ENCODE data around the gene MEGF11. TPM values are rescaled to one million over a fixed set of nuclear protein-coding genes. Genes with fewer than 3 reads are reported as not detected.

Gene MEGF11
- polyA plus RNA-seq, 1 of the 3 experiments (the other 2 are of a cell fraction) = not detected

DNA sequence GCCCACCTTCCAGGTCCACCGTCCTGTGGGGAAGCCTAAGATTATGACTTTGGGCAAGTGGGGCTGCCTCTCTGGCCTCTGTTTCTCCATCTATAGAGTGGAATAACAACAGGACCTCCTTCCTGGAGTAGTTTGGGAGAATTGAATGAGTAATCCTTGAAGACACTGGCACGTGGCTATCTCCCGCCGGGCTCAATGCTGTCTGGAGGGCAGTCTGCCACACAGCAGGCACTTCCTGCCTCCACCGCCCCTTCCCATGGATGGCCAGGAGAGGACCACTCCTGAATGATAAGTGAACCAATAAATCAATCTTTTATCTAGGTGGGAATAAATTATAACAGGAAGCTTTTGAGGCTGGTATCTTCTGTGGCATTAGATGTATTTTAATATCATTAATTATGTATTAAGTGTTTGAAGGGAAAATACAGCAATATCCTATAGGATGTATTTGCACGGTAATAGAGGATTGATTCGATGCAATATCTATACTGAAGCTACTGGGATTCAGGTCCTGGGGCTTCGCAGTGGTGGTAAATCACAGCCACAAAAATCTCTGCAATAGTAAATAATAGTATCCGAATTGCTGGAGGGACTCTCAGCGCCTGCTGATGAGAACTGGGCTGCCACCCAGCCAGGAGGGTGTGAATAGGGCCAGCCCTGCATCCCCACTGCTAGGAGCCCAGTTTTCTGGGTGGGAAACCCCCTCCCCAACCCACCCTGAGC lies 15.9 kb downstream of the MEGF11 start:
- no peak for DNase-seq
- H3K27me3 ChIP-seq (ENCODE audit: insufficient read depth) = no peaks in the 10 kb centered on the region; the same call in 1 of the 2 replicates
- no peaks in the 10 kb centered on the region for H4K20me1 ChIP-seq (ENCODE audit: insufficient read depth)
- H3K9me3 ChIP-seq = no peaks in the 10 kb centered on the region
- WGBS (ENCODE audit: low lambda C conversion rate) = 51% methylated on average over 10 of the region's 10 CpGs
- H3K79me2 ChIP-seq (ENCODE audit: insufficient read depth) = no peaks in the 10 kb centered on the region
- no peak overlapping the region for H3K4me3 ChIP-seq (ENCODE audit: low read depth in 2 of 2, low read length in 1 of 2)
- ChIA-PET POLR2A (no interaction called here), CTCF (interaction anchor here (1.2 kb wide), 1 partner anchor 14 kb away, joined by 3 read pairs; no protein-coding TSS in a partner anchor)
- H2AFZ ChIP-seq (ENCODE audit: low read depth) = no peak overlapping the region
- no peak overlapping the region for H3K27ac ChIP-seq (ENCODE audit: low read depth in 2 of 2, low read length in 1 of 2)
- H3K9ac ChIP-seq = no peak overlapping the region
- no peak for TF ChIP-seq SMC3 (IDR thresholded peaks at IDR 0.05; ENCODE audit: low read depth, low read length)
- TF ChIP-seq FOXM1 (IDR thresholded peaks at IDR 0.05; ENCODE audit: low read depth) = no peak
- TF ChIP-seq TEAD4 (IDR thresholded peaks at IDR 0.05; ENCODE audit: borderline replicate concordance, insufficient read depth) = no peak
- no peak for TF ChIP-seq ZBTB33 (IDR thresholded peaks at IDR 0.05; ENCODE audit: borderline replicate concordance, low read depth)
- no peak for TF ChIP-seq MXI1 (IDR thresholded peaks at IDR 0.05; ENCODE audit: low read depth, low read length)
- TF ChIP-seq TCF12 (IDR thresholded peaks at IDR 0.05) = no peak
- no peak for TF ChIP-seq RFX5 (IDR thresholded peaks at IDR 0.05; ENCODE audit: low read length)
- H3K4me2 ChIP-seq = no peak overlapping the region
- no peaks in the 10 kb centered on the region for H3K36me3 ChIP-seq (replicated peaks in 1 of 2; ENCODE audit: control insufficient read depth in 1 of 2, insufficient read depth in 2 of 2, low read length in 1 of 2)
- no peaks in the 10 kb centered on the region for H3K9me2 ChIP-seq
- H3K4me1 ChIP-seq (ENCODE audit: control insufficient read depth in 1 of 2, insufficient read depth in 2 of 2, low read depth in 1 of 2, low read length in 1 of 2) = no peaks in the 10 kb centered on the region
- H3F3A ChIP-seq (replicated peaks; ENCODE audit: insufficient read depth) = no peaks in the 10 kb centered on the region

GRCh38 chr15:66236806-66237375 lies 16.7 kb downstream of the MEGF11 start:
- Histone ChIP-seq H3K36me3 (replicated peaks in 1 of 2; ENCODE audit: control insufficient read depth in 1 of 2, insufficient read depth in 2 of 2, low read length in 1 of 2) (no peaks in the 10 kb centered on the region), H2AFZ (ENCODE audit: low read depth) (no peak overlapping the region), H4K20me1 (ENCODE audit: insufficient read depth) (no peaks in the 10 kb centered on the region), H3K4me1 (ENCODE audit: control insufficient read depth in 1 of 2, insufficient read depth in 2 of 2, low read depth in 1 of 2, low read length in 1 of 2) (peaks cover 0 to 4% of the 10 kb centered on the region in 2 experiments; a peak in 1 of 4 replicates), H3K9ac (no peak overlapping the region), H3K4me3 (ENCODE audit: low read depth in 2 of 2, low read length in 1 of 2) (no peak overlapping the region), H3K9me2 (no peaks in the 10 kb centered on the region), H3K27ac (ENCODE audit: low read depth in 2 of 2, low read length in 1 of 2) (no peak overlapping the region), H3K27me3 (ENCODE audit: insufficient read depth) (no peaks in the 10 kb centered on the region; the same call in 1 of the 2 replicates), H3K79me2 (ENCODE audit: insufficient read depth) (no peaks in the 10 kb centered on the region), H3K4me2 (no peak overlapping the region), H3F3A (replicated peaks; ENCODE audit: insufficient read depth) (no peaks in the 10 kb centered on the region), H3K9me3 (no peaks in the 10 kb centered on the region)
- DNase-seq = no peak
- POLR2A ChIA-PET = no interaction called here
- whole genome bisulfite sequencing (ENCODE audit: low lambda C conversion rate) = 61% methylated on average over 12 of the region's 12 CpGs
- CTCF ChIA-PET = interaction anchor here (1.2 kb wide), 1 partner anchor 15 kb away, joined by 3 read pairs; no protein-coding TSS in a partner anchor
- TF ChIP-seq RAD21 (IDR thresholded peaks at IDR 0.05; ENCODE audit: low read length) (no peak), CHD2 (IDR thresholded peaks at IDR 0.05; ENCODE audit: low read length, partially characterized antibody) (no peak), RXRA (IDR thresholded peaks at IDR 0.05; ENCODE audit: borderline replicate concordance, low read depth) (no peak), YY1 (IDR thresholded peaks at IDR 0.05; ENCODE audit: low read depth) (no peak), NFIC (IDR thresholded peaks at IDR 0.05; ENCODE audit: borderline replicate concordance) (no peak), GATA2 (CRISPR knock-in tag; IDR thresholded peaks at IDR 0.05) (no peak), SIN3A (IDR thresholded peaks at IDR 0.05; ENCODE audit: borderline replicate concordance, low read depth, low read length) (no peak), ZBTB33 (IDR thresholded peaks at IDR 0.05; ENCODE audit: borderline replicate concordance, low read depth) (no peak), MXI1 (IDR thresholded peaks at IDR 0.05; ENCODE audit: low read depth, low read length) (no peak)
